ENCODE results near the gene ASCL5.

The ASCL5 gene

DNA sequence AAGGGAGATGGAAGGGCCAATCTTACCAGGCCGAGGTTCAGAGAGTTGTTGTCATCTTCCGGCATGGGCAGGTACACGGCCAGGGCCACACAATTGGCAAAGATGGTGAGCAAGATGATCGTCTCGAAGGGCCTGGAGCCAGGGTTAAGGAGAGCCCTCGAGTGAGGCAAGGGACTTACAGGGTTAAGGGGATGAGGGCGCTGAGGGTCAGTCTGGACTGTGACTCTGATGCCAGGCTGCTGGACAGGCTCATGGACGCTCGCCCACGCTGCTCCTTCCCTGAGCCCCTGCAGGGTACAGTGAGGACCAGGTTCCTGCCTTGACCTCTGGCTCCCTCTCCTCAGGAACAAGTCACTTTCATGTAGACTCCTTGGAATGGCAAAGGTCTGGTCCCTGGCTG, 16.8 kb downstream of the ASCL5 start:
- no peak for DNase-seq

DNA sequence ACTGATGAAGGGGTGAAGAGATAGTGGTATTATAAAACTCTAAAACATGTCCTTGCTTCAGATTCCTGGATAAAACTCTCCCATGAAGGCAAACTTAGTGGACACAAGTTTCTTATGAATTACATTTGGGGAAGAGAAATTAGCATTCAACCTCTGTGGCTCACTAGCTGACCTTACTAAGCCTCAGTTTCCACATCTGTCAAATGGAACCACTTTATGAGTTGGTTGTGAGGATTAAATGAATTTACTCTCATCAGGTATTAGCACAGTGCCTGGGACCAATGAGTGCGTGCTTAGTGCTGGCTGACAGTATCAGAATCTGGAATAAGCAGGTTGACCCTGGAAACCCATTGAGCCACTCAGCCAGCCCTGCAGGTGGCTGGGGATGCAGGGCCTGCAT, 17.3 kb downstream of the ASCL5 start:
- DNase-seq: no peak

DNA sequence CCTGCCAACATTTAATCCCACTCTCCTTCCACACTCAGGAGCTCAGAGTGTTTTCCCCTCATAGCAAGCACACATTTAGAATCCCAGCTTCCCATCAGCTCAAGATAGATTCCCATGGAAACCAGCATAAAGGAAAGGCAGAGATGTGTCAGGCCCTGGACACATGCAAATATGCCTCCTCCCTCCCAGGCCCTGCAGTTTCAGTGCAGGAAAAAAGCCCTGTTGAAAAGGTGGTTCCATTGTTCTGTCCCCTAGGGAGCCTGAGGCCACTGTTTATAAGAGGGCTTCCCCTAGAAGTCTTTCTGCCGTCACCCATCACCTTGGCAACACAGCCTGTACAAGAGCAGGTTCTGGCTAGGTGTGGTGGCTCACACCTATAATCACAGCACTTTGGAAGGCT, 18.4 kb downstream of the ASCL5 start:
- DNase-seq: no peak

DNA sequence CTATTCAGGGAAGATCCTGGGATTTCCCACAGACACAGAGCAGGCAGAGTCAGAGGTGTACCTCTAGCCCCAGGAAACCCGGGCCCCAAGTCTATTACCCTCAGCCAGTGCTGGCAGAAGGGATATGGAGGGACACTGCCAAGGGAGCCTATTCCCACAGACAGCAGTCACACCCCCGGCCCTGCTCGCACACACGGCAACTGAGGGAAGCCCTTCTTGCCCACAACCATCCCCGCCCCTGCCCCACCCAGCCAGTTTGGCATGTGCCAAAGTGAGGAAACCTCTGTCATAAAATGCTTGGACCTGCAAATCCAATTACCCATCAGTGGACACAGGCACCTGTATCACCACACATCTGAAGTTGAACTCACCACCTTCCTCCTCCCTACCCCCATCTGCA, 21.3 kb downstream of the ASCL5 start:
- DNase-seq: no peak

DNA sequence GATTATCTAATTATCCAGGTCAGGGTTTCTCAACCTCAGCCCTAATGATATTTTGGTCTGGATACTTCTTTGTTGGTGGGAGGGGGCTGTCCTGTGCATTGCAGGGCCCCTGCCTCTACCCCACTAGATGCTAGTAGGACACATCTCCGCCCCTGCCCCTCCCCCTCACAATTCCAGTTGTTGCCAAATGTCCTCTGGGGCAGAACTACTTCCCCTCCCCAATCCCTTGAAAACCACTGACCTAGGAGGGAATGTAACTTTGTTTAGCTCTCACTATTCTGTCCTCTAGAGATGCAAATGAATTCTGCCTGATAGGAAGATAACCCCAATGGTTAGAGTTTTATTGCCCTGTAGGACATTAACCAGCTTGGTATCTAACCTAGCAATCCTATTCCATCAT, 22.8 kb downstream of the ASCL5 start:
- no peak for DNase-seq

DNA sequence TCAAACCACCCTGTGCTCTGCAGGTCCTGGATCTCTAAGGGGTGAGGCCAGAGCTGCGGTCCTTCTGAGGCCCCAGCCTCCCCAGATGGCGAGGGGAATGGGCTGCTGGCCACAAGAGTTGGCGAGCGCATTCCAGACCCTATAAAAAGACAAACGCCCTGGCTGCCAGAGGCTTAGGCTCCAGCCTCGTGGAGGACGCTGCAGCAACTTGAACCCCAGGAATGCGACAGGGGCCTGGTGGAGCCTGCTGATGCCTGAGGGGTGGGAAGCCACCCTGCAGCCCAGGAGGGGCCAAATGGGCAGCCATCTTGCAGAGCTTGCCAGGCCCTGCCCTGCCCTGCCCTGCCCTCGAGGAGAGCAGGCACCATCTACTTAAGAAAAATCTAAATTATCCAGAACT, 23.3 kb downstream of the ASCL5 start:
- DNase-seq: no peak

DNA sequence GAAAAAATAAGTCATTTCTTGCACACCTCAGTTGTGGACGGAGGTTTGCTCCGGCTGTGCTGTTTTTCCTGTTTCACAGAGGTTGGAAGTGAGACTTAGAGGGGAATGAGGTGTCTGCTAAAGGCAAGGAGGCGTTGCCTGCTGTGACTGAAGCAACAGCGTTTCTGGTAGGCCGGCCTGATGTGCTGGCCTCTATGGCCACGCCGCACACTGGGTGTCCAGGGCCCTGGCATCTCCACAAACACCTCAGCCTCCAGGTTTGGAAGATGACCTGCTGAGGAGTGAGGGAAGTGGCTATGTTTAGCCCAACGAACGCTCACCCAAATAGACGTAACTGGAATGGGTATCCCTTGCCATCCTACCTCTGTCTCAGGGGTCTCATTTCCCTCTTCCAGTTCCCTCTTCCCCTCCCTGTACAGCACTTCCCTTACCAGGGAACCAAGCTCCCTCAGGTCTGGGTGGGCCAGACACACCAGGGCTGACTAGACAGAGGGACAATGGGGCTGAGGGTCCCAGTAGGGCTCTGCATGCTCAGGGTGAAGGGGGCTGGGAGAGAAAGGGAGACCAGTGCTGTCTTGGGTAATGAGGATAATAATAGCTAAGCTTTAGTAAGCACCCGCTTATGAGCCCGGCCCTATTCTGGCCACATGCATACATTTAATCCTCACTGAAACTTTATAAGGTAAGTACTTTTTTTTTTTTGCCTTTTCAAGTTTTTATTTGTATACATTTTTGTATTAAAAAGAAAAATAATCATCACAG, 26.6 kb downstream of the ASCL5 start:
- DNase-seq: no peak

DNA sequence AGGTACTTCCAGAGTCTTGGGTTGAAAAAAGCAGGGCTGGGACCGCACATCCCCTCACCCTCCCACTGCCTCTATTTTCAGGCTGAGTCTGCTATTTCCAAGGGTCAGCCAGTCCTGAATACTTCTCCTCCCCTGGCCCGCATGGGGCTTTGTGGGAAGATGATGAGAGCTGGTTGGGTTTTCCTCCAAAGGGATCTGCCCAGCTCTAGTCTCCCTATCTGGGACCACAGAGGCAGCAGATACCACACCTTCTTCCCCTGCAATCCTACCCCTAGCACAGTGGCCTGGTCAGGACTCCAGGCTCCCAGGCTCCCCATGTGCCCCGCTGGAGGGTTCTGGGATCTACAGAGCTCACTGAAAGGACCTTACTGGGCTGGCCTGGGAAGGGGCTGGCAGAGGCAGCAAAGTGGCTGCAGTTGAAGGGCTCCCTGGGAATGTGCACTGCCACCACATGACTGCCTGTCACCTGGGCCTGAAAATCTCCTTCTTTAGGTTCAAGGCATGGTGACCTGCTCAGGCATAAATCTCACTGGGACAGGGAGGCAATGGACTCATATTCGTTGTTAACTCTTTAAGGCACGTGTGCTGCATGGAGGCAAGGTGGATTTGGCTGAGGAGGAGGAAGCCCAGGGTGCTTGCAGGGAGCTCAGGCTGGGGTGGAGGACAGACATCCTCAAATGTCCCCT, 27.8 kb downstream of the ASCL5 start:
- no peak for DNase-seq

DNA sequence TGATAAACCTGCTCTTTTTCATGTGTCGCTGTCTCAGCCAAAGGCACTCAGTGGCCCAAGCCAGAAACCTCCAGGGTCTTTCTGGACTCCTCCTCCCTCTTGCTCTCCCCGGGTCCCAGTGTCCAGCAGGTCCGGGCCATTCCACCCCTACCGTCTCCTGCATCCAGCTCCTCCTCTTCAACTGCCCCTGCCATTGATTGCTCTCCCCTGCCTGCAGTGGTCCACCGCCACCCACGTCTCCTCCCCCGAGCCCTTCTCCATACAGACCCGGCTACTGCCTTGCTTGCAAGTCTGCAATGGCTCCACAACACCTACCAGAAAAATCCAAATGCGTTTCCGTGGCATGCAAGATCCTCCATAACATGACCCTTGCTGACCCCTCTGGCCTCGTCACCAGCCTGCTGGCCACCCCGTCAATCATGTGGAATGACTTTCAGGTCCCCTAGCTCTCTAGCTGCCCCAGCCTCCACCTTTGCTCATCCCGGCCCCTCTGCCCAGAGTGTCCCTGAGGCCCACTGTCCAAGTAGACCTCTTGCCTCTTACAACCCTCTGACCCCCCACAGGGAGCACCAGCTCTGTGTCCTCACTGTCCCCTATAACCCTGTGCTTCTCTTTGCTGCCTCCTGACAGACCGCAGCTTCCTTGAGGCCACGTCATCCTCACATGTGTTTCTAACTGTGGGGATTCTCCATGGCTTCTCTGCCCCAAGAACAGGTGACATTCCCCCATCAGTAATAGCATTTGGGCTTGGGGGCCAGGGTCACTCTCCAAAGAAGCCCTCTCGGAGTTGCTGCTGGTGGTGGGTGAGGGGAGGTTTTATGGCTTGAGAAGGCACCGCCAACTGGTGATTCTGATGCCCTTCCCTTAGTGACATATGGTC, 29.8 kb downstream of the ASCL5 start:
- no peak for DNase-seq

DNA sequence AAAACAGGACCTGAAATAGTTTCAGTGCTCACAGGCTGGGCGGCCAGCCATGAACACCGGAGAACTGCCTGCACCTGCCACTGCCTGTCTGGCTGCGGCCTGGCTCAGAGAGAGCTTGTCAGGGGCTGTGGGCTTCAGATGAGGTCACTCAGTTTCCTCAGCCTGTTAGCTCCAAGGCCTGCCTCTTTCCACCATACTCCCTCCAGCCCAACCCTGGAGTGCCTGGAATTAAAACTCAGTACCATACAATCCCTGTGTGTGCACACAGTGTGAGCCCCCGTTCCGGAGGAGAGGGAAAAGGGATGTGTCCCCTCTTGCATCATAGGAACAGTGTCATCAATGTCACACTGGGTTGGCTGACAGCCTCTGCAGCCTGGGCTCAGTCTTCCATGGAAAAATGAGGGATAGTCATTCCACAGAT, 30.9 kb downstream of the ASCL5 start:
- DNase-seq: no peak

DNA sequence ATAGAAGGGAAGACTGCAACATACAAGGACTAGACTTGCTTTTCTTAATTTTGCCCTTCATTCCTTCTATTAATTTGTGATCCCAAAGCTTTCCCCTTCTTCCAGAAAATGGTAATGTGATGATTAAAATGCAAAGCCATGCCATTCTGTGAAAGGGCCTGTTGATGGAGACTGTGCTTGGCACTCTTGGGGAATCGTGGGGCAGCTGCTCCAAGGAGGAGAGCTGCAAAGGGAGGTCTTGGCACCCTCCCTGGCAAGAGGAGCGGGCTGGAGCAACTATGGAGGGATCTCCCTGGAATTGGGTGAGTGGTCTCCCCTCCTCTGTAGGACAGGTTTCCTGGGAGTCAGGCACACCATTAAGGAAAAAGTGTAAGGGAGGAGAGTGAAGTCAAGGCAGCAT, 31.4 kb downstream of the ASCL5 start:
- DNase-seq: no peak

DNA sequence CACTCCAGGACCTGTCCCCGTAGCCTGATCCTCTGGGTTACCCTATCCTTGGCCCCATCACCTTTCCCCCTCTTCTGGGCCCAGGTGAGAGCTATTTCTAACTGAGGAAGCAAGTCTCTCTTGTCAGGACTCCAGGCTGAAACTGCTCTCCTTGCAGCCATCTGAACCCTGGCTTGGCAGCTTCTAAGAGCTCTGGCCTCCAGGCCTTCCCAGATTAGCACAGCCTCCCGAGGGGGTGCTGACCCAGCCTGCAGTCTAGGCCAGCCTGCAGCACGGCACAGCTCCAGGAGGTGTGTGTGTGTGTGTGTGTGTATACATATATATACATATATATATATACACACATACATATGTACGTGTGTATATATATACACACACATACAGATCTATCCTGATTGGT, 32.2 kb downstream of the ASCL5 start:
- DNase-seq: no peak

DNA sequence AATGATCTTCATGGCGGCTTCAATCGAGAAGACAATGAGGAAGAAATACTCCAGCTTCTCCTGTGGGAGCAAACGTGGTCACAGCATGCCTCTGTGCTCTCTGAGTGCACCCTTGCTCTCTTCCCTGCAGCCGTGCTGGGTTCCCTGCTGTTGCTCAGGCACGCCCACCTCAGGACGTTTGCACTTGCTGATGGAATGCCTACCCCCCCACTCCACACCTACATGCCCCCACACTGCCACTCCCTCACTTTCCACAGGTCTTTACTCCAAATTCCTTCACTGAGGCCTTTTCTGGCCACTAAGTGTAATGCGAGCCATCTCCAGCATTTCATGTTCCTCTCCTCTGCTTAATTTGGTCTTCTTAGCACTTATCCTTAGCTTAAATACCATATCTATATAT, 33.0 kb downstream of the ASCL5 start:
- no peak for DNase-seq

DNA sequence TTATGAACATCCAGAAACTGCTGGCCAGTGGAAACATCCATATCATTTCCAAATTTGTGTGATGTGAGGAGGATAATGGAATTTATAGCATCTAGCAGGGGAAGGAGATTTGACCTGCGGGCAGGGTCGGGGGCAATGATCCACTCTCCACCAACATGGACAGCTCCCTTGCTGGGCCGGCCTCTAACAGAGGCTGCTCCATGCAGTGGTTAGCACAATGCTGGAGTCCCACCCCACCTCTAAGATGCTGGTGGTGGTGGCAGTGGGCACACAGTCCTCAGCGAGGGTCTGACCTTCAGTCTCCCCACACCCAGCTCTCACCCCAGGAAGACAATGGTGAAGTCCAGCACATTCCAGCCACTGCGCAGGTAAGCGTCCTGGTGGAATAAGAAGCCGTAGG, 33.4 kb downstream of the ASCL5 start:
- DNase-seq: no peak

DNA sequence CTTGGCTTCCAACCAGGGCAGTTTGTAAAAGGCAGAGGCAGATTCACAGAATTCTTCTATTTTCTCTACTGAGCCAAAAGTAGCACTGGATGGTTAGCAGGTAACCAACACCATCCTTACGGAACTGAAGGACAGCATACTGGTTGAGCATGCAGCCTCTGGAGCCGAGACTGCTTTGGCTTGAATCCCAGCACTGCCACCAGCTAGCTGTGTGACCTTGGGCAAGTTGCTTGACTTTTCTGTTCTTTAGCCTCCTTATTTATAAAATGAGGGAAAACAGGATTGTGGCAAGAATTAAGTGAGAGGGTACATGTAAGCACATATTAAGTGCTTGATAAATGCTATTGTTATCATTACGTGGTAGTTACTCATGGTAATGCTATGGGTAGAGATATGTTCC, 34.2 kb downstream of the ASCL5 start:
- no peak for DNase-seq

DNA sequence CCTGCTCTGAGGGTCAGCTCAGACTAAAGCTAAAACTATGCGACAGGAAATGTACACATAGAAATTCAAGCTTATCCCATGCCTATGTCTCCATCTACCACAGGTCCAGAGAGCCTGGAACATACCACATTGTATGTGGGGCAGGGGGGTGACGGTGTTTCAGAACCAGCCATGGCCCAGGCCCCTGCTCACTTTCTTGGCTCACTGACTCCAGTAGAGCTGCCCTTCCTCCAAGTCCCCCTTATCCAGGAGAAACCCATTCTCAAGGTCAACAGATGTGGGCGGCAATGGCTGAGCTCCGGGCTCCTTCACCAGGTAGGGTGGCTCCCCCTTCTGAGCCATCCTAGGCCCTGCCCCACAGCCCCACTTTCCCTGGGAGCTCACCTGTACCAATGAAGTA, 35.7 kb downstream of the ASCL5 start:
- DNase-seq: no peak

DNA sequence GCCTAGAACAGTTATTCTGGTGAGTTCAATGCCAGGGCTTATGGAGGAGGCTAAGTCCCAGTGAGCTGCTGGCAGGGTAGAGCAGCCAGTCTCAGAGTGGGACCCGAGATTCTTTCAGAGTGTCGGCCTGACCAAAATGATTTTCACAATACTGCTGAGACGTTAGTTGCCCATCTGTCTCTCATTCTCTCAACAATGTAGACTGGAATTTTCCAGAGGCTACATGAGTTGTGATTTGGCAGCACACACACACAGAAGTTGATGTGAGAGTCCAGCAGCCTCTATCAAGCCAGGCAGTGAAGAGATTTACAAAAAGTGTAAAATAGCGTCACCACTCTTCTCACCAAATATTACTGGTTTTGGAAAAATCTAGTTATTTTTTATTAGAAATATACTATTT, 36.4 kb downstream of the ASCL5 start:
- DNase-seq: no peak

DNA sequence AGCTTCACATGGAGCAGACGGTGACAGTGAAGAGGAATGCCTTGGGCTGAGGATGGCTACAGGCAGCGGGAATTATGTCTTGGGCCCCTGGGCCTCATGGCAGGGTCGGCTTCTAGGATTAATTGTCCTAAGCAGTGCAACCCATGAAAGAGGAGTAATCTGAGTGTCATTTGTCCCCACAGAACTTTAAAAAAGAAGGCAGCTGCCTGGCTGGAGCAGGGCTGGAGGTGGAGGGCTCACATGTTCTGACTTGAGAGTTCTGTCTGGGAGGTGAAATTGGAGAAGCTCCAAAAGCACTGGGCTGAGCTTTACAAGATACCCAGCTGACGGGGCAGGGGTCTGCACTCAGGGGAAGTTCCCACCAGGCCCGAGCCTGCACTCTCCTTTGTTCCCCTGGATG, 37.4 kb downstream of the ASCL5 start:
- DNase-seq: no peak

DNA sequence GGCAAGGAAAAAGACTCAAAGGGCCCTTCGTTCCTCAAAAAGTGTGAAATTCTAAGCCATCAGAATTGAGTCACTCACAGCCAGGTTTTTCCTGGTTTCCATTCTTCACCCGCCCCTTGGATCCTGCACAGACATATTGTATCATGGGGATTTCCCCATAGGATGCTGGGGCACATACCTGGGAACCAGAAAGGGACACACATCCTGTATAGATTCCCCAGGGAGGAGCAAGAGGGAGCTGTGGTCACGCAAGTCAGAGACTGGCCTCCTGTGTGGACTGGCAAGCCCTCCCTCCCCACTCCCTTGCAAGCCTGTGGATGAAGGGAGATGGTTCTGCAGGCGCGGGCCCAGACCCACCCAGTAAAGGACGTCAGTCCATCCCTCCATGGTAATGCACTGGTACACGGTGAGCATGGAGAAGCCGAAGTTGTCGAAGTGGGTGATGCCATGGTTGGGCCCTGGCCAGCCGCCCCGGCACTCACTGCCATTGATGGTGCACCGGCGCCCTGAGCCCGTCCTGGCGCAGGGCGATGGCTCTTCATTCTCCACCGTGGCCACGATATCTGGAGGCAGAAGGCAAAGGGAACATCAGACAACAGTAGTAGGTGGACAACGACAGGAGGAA, 38.0 kb downstream of the ASCL5 start:
- DNase-seq: no peak

DNA sequence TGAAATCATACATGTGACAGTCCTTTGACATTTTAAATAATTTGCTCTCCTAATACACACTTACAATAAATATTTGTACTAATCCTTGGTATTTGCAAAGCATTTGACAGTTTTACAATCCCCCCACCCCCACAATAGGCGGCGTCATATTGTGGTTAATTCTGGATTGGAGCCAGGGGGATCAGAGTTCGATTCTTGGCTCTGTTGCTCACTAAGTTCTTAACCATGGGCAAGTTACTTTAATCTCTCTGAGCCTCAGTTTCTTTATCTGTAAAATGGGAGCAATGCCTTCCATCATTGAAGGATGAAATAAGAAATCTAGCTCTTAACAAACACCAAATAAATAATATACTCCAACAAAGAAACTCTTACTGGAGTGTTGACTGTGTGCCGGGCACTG, 38.6 kb downstream of the ASCL5 start:
- no peak for DNase-seq

DNA sequence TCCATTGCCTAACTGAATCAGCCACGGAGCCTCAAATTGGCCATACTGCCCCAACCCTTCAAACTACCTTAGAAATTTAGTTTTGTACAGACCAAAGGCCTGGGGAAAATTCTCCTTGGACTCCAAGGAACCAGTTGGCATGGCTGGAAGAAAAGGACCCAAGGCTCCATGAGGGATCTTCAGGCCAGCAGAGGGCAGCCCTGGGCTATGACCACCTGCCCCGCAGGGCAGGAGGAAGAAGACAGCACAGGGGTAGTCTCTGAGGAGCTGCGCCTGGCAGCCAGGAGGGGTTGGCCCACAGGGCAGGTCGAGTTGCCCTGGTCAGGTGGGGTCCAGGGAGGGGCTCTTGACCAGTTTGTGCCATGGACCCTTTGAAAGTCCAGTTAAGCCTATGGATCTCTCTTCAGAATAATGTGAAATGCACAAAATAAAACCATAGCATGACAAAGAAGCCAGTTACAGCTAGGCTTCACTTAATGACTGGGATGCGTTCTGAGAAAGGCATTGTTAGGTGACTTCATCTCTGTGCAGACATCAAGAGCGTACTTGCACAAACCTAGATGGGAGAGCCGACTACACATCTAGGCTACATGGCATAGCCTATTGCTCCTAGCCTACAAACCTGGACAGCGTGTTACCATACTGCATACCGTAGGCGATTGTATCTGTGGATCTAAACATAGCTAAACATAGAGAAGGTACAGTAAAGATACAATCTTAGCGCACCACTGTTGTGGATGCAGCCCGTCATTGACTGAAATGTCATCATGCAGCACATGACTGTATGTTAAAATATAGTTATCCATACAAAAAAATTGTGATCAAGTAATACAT, 40.9 kb downstream of the ASCL5 start:
- peak; percentile 8 for DNase-seq

DNA sequence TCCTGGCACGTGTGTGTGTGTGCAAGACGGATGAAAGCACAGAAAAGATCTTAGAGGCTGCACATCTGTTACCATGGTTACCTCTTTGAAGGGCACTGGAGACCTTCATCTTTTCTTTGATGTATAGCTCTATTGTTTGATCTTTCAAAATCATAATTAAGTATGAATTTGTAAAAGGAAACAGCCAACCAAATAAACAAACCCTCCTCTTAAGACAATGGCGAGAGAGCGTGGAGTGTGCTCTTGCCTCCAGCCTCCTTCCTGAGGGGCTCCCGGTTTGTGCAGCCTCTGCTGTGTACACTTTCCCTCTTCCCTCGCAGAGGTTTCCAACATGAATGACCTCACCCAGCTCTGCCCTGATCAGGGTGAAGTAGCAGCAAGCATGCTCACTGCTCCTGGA, 42.7 kb downstream of the ASCL5 start:
- no peak for DNase-seq
